GM23338 (cell line): ENCODE measurements around the gene BEND7. TPM values are rescaled to one million over a fixed set of nuclear protein-coding genes. Genes with fewer than 3 reads are reported as not detected.
A peak's percentile ranks its signal among the peaks of the same experiment; 100 is the strongest.

ENCODE experiments used
- ATAC-seq: fragments of 200-7000 bp; cut with Tn5 transposase; 3 replicates; pipeline ENCODE4 v1.9.1; 2020
- DNase-seq: peaks from one replicate; pipeline ENCODE4 v3.0.0-alpha.2; 2015; ENCODE audit warnings: low spot score
- H2AFZ ChIP-seq: fragments of 200-600 bp; sonication (generic); 2 replicates; pipeline ENCODE4 v1.8.0; 2016; ENCODE audit warnings: antibody characterized with exemption, mild to moderate bottlenecking, moderate library complexity
- H3F3A ChIP-seq: fragments of 200-600 bp; sonication (generic); replicated peaks from 2 replicates; pipeline ENCODE4 v1.8.0; 2017; ENCODE audit warnings: antibody characterized with exemption, mixed run types, low read depth
- H3K27ac ChIP-seq: fragments of 200-600 bp; sonication (generic); 2 replicates; pipeline ENCODE4 v1.6.1; 2016; ENCODE audit warnings: low read depth
- H3K27me3 ChIP-seq: fragments of 200-600 bp; sonication (generic); 2 replicates; pipeline ENCODE4 v1.8.0; 2016; ENCODE audit warnings: mild to moderate bottlenecking, mixed run types, moderate library complexity; ENCODE audit not compliant: insufficient read depth
- H3K36me3 ChIP-seq: fragments of 200-600 bp; sonication (generic); 2 replicates; pipeline ENCODE4 v1.8.0; 2016; ENCODE audit warnings: mild to moderate bottlenecking; ENCODE audit not compliant: insufficient read depth
- H3K4me1 ChIP-seq: fragments of 200-600 bp; sonication (generic); 2 replicates; pipeline ENCODE4 v1.8.0; 2016; ENCODE audit warnings: mild to moderate bottlenecking, moderate library complexity; ENCODE audit not compliant: insufficient read depth
- H3K4me2 ChIP-seq: fragments of 200-600 bp; sonication (generic); 2 replicates; pipeline ENCODE4 v1.7.1; 2017; ENCODE audit warnings: mixed run types
- H3K4me3 ChIP-seq: fragments of 200-600 bp; sonication (generic); 2 replicates; pipeline ENCODE4 v1.6.1; 2016; ENCODE audit warnings: mixed run types
- H3K79me2 ChIP-seq: fragments of 200-600 bp; sonication (generic); replicated peaks from 2 replicates; pipeline ENCODE4 v1.8.0; 2017; ENCODE audit warnings: mild to moderate bottlenecking; ENCODE audit not compliant: insufficient read depth
- H3K9me2 ChIP-seq: fragments of 200-600 bp; sonication (generic); 2 replicates; pipeline ENCODE4 v1.8.0; 2017; ENCODE audit not compliant: insufficient read depth
- H4K20me1 ChIP-seq: fragments of 200-600 bp; sonication (generic); replicated peaks from 2 replicates; pipeline ENCODE4 v1.8.0; 2017; ENCODE audit warnings: mild to moderate bottlenecking; ENCODE audit not compliant: insufficient read depth
- H3K27ac Mint-ChIP-seq: 2 replicates; pipeline ENCODE4 v1.8.0; 2020; ENCODE audit warnings: inconsistent platforms, mild to moderate bottlenecking, moderate library complexity, mixed read lengths
- H3K27me3 Mint-ChIP-seq: 3 replicates; pipeline ENCODE4 v1.8.0; 2022; ENCODE audit warnings: low read depth, mild to moderate bottlenecking, moderate library complexity, mixed read lengths, inconsistent platforms; ENCODE audit not compliant: insufficient read depth, poor library complexity
- H3K36me3 Mint-ChIP-seq: 3 replicates; pipeline ENCODE4 v1.8.0; 2021; ENCODE audit warnings: low read depth, mild to moderate bottlenecking, inconsistent platforms, moderate library complexity, mixed read lengths
- H3K4me1 Mint-ChIP-seq: 3 replicates; pipeline ENCODE4 v1.8.0; 2020; ENCODE audit warnings: mild to moderate bottlenecking, inconsistent platforms, mixed read lengths
- H3K4me3 Mint-ChIP-seq: 3 replicates; pipeline ENCODE4 v1.8.0; 2021; ENCODE audit warnings: moderate library complexity, mild to moderate bottlenecking, inconsistent platforms, mixed read lengths
- H3K9me3 Mint-ChIP-seq: 3 replicates; pipeline ENCODE4 v1.8.0; 2020; ENCODE audit warnings: moderate library complexity, mild to moderate bottlenecking, inconsistent platforms, mixed read lengths
- CREB1 ChIP-seq: fragments of 250-450 bp; sonication (Bioruptor Pico); IDR thresholded peaks from 2 replicates; pipeline ENCODE4 v1.5.0; 2020; ENCODE audit warnings: low read depth, mild to moderate bottlenecking, moderate library complexity
- CTCF ChIP-seq, 2 experiments: fragments of 200-600 bp in 1 of 2; sonication (generic) in 1 of 2; conservative IDR thresholded peaks; 2 replicates each; pipeline versions ENCODE4 v1.5.1 to v1.6.1; 2016 to 2017; ENCODE audit warnings: antibody characterized with exemption in 2 of 2, low read depth in 2 of 2, mild to moderate bottlenecking in 2 of 2, moderate library complexity in 1 of 2
- EZH2 ChIP-seq: fragments of 200-600 bp; sonication (generic); IDR thresholded peaks from one replicate; pipeline ENCODE4 v1.8.0; 2017; ENCODE audit warnings: antibody characterized with exemption, mild to moderate bottlenecking, low read depth; ENCODE audit not compliant: unreplicated experiment
- NANOG ChIP-seq: IDR thresholded peaks from 2 replicates; pipeline ENCODE4 v1.6.1; 2016; ENCODE audit warnings: antibody characterized with exemption, borderline replicate concordance
- REST ChIP-seq: IDR thresholded peaks from one replicate; pipeline ENCODE4 v1.6.1; 2018; ENCODE audit warnings: antibody characterized with exemption; ENCODE audit not compliant: unreplicated experiment
- STAT1 ChIP-seq: IDR thresholded peaks from one replicate; pipeline ENCODE4 v1.6.1; 2016; ENCODE audit warnings: antibody characterized with exemption; ENCODE audit not compliant: unreplicated experiment
- ZNF114 ChIP-seq: fragments of 250-450 bp; sonication (Bioruptor Pico); IDR thresholded peaks from 2 replicates; pipeline ENCODE4 v1.5.0; 2020; ENCODE audit warnings: mild to moderate bottlenecking, moderate library complexity
- ZNF462 ChIP-seq: fragments of 250-450 bp; sonication (Bioruptor Pico); IDR thresholded peaks from 2 replicates; pipeline ENCODE4 v1.5.0; 2020; ENCODE audit warnings: mild to moderate bottlenecking, moderate library complexity
- polyA plus RNA-seq: library from polyadenylated mRNA; unstranded; fragments of >200 nt; fragmentation: Nextera tagmentation; extraction: Ambion mirVana; gene quantifications from 2 replicates; pipeline ENCODE4 v1.2.1, GENCODE V29; 2016
- total RNA-seq: library from RNA; depleted of rRNA; stranded (reverse); fragments of >200 nt; shearing (Covaris generic); gene quantifications from 2 replicates; pipeline ENCODE4 v1.2.3, GENCODE V29; 2014

Gene BEND7
- total and polyA plus RNA-seq, 2 experiments from 2014 or later, result 3.1 to 9.6 TPM

DNA sequence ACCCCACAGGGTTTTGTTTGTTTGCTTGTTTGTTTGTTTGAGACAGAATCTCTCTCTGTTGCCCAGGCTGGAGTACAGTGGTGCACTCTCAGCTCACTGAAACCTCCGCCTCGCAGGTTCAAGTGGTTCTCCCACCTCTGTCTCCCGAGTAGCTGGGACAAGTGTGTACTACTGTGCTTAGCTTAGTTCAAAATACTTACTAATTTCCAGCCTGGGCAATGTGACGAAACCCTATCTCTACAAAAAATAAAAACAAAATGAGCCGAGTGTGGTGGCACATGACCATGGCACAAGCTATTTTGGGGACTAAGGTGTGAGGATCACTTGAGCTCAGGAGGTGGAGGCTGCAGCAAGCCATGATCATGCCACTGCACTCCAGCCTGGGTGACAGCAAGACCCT, 42.7 kb upstream of the BEND7 start:
- H3K27me3 Mint-ChIP-seq, result peaks cover 6% of the 10 kb centered on the region
- Histone ChIP-seq H2AFZ (0 out of 2 replicates have a peak overlapping the region, but pooled peaks have one; percentile 69), H4K20me1 (no peaks in the 10 kb centered on the region), H3K79me2 (no peaks in the 10 kb centered on the region), H3K4me1 (no peaks in the 10 kb centered on the region), H3F3A (no peaks in the 10 kb centered on the region), H3K4me2 (no peak overlapping the region), H3K9me2 (no peaks in the 10 kb centered on the region), H3K27ac (no peak overlapping the region), H3K36me3 (no peaks in the 10 kb centered on the region), H3K27me3 (no peaks in the 10 kb centered on the region), H3K4me3 (no peak overlapping the region)
- DNase-seq, result no peak
- H3K4me1 Mint-ChIP-seq, result no peaks in the 10 kb centered on the region
- no peak overlapping the region for H3K4me3 Mint-ChIP-seq
- H3K9me3 Mint-ChIP-seq, result no peaks in the 10 kb centered on the region; the same call in 2 of the 3 replicates
- ATAC-seq, result no peak
- no peaks in the 10 kb centered on the region for H3K36me3 Mint-ChIP-seq
- no peak for TF ChIP-seq CREB1 (CRISPR knock-in tag)
- TF ChIP-seq STAT1, result no peak
- no peak for TF ChIP-seq CTCF (conservative IDR thresholded peaks at IDR 0.05; ENCODE audit: low read depth in 2 of 2)
- no peak overlapping the region for H3K27ac Mint-ChIP-seq

GRCh38 chr10:13567030-13567429, 38.2 kb upstream of the BEND7 start:
- Histone ChIP-seq H4K20me1 (no peaks in the 10 kb centered on the region), H3F3A (no peaks in the 10 kb centered on the region), H3K4me2 (no peak overlapping the region), H3K27me3 (no peaks in the 10 kb centered on the region), H3K4me1 (no peaks in the 10 kb centered on the region), H3K9me2 (no peaks in the 10 kb centered on the region), H3K36me3 (no peaks in the 10 kb centered on the region), H3K27ac (no peak overlapping the region), H3K4me3 (no peak overlapping the region), H2AFZ (no peak overlapping the region), H3K79me2 (no peaks in the 10 kb centered on the region)
- ATAC-seq (no peak), DNase-seq (no peak)
- peaks cover 6% of the 10 kb centered on the region for H3K27me3 Mint-ChIP-seq
- H3K36me3 Mint-ChIP-seq, result peaks cover 13% of the 10 kb centered on the region; the same call in 2 of the 3 replicates
- peaks cover 28% of the 10 kb centered on the region for H3K9me3 Mint-ChIP-seq
- no peak overlapping the region for H3K4me3 Mint-ChIP-seq
- H3K4me1 Mint-ChIP-seq, result no peaks in the 10 kb centered on the region
- no peak overlapping the region for H3K27ac Mint-ChIP-seq
- TF ChIP-seq ZNF462 (CRISPR knock-in tag), result no peak
- TF ChIP-seq CREB1 (CRISPR knock-in tag), result no peak
- TF ChIP-seq EZH2, result no peak
- no peak for TF ChIP-seq NANOG
- no peak for TF ChIP-seq ZNF114 (CRISPR knock-in tag)
- TF ChIP-seq CTCF (conservative IDR thresholded peaks at IDR 0.05; ENCODE audit: low read depth in 2 of 2), result no peak
- TF ChIP-seq REST, result no peak
